ENCODE results near the gene LMAN1L. TPM values are rescaled to one million over a fixed set of nuclear protein-coding genes. Genes with fewer than 3 reads are reported as not detected.

The LMAN1L gene
- total RNA-seq, 1 experiment from 2014 or later, result not detected

DNA sequence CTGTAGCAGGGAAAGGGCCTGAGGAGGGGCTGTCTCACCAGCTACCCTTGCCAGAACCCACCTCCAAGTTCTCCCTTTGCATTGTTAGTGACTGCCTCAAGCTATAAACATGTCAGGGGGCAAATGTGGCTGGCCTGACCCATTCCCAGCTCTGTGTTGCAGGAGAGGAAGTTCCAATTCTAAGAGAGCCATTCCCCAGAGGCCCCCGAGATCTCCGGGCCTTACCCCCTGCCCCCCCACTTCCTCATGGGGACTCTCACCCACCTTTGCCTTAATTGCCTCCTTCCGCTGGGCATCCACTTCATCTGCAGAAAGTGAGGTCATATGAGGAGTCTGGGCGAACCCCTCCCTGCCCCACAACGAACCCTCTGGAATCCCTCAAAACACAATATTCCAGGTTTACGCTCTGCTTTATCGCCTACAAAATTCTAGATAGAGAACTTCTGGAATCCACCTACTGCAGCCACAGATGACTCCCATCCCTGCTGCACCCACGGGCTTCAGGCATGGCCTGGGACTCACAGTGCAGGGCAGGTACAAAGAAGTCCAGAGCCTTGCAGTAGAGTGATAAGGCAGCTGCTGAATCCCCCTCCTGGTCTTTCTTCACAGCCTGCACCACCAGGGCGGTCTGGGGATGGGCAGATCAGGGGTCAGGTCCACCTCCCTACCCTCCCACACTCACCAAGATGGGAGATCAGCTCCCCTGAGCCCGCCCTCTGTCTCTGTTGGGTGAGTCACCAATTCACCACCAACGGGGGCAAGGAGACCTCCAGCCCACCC is 26.3 kb downstream of the LMAN1L start:
- no peaks in the 10 kb centered on the region; the same call in 1 of the 2 replicates for H3K4me1 ChIP-seq (ENCODE audit: insufficient read depth, low read length)
- H3K27me3 ChIP-seq (ENCODE audit: insufficient read depth, low read length), result no peaks in the 10 kb centered on the region
- Mint-ChIP-seq H3K36me3 (ENCODE audit: insufficient read depth in 1 of 3, low read depth in 3 of 3) (peaks cover 6 to 37% (median 29%) of the 10 kb centered on the region in 3 experiments), H3K27me3 (ENCODE audit: low read depth) (no peaks in the 10 kb centered on the region), H3K4me3 (no peak overlapping the region), H3K27ac (peak overlapping the region in 1 of 3 experiments; percentile 88; a peak in 2 of 7 replicates), H3K9me3 (no peaks in the 10 kb centered on the region), H3K4me1 (peaks cover 21 to 38% of the 10 kb centered on the region in 2 experiments)
- no peaks in the 10 kb centered on the region for H3K9me3 ChIP-seq (ENCODE audit: control insufficient read depth, low read depth, low read length)
- peaks cover 6% of the 10 kb centered on the region for H3K23me2 ChIP-seq (ENCODE audit: insufficient read length, low read depth, low read length, poor library complexity, severe bottlenecking)
- no peak overlapping the region for H3K4ac ChIP-seq (ENCODE audit: low read depth, low read length)
- H4K8ac ChIP-seq (replicated peaks; ENCODE audit: insufficient read length, low read depth, low read length), result no peak overlapping the region
- no peak overlapping the region for H3K14ac ChIP-seq (ENCODE audit: insufficient read depth, low read length)
- no peak overlapping the region for H4K5ac ChIP-seq (ENCODE audit: insufficient read length, low read depth, low read length)
- no peak overlapping the region for H3K23ac ChIP-seq (ENCODE audit: insufficient read length, low read depth, low read length)
- H2BK5ac ChIP-seq (ENCODE audit: insufficient read length, low read length), result no peak overlapping the region
- no peak overlapping the region for H3K27ac ChIP-seq (ENCODE audit: insufficient read length, low read depth, low read length)
- TF ChIP-seq, protein P1, sequence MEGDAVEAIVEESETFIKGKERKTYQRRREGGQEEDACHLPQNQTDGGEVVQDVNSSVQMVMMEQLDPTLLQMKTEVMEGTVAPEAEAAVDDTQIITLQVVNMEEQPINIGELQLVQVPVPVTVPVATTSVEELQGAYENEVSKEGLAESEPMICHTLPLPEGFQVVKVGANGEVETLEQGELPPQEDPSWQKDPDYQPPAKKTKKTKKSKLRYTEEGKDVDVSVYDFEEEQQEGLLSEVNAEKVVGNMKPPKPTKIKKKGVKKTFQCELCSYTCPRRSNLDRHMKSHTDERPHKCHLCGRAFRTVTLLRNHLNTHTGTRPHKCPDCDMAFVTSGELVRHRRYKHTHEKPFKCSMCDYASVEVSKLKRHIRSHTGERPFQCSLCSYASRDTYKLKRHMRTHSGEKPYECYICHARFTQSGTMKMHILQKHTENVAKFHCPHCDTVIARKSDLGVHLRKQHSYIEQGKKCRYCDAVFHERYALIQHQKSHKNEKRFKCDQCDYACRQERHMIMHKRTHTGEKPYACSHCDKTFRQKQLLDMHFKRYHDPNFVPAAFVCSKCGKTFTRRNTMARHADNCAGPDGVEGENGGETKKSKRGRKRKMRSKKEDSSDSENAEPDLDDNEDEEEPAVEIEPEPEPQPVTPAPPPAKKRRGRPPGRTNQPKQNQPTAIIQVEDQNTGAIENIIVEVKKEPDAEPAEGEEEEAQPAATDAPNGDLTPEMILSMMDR (conservative IDR thresholded peaks at IDR 0.05), result no peak
- no peak overlapping the region for H3K4me2 ChIP-seq (ENCODE audit: insufficient read depth, insufficient read length, low read length)
- no peak overlapping the region for H3K9ac ChIP-seq (ENCODE audit: extremely low read depth, insufficient read length, low read length)
- H2AK5ac ChIP-seq (ENCODE audit: insufficient read length, low read length), result no peak overlapping the region
- peaks cover 3% of the 10 kb centered on the region for H4K20me1 ChIP-seq (ENCODE audit: control insufficient read depth, insufficient read depth, insufficient read length)
- H3K18ac ChIP-seq (ENCODE audit: insufficient read length, low read depth, low read length), result no peak overlapping the region
- no peak overlapping the region for H3K56ac ChIP-seq (ENCODE audit: insufficient read length, low read depth, low read length)
- no peak overlapping the region for H2BK120ac ChIP-seq (ENCODE audit: low read depth, low read length, poor library complexity, severe bottlenecking)
- no peaks in the 10 kb centered on the region for H3K79me2 ChIP-seq (ENCODE audit: insufficient read depth, low read length)
- no peak overlapping the region for H2AFZ ChIP-seq (ENCODE audit: low read length)
- no peak overlapping the region for H2BK15ac ChIP-seq (ENCODE audit: low read depth, low read length)
- no peaks in the 10 kb centered on the region for H3K79me1 ChIP-seq (ENCODE audit: insufficient read depth, low read depth, low read length, poor library complexity, severe bottlenecking)
- H2BK12ac ChIP-seq (ENCODE audit: insufficient read length, low read depth, low read length), result no peak overlapping the region
- WGBS (ENCODE audit: extremely low coverage, insufficient read length, low lambda C conversion rate), result no CpG with 5 or more reads among the region's 11 CpGs
- no peak overlapping the region for H3T11ph ChIP-seq (ENCODE audit: low read length)
- H4K91ac ChIP-seq (ENCODE audit: insufficient read length, low read depth, low read length), result no peak overlapping the region
- DNase-seq, result no peak
- no peak overlapping the region for H2BK20ac ChIP-seq (ENCODE audit: low read depth, low read length, poor library complexity, severe bottlenecking)

Measured in H9 (cell line).